Neural cell (in vitro differentiated cells): ENCODE data around the gene IFNW1. TPM values are rescaled to one million over a fixed set of nuclear protein-coding genes. Genes with fewer than 3 reads are reported as not detected.

ENCODE experiments used
- H2AFZ ChIP-seq: fragments of 200-600, 300-800 bp; sonication (generic), shearing (Covaris generic); 2 replicates; pipeline ENCODE4 v1.6.0; 2014; ENCODE audit warnings: low read depth, mild to moderate bottlenecking, antibody characterized with exemption, low read length, moderate library complexity
- H3F3A ChIP-seq: fragments of 200-600 bp; shearing (Covaris generic); 2 replicates; pipeline ENCODE4 v1.6.1; 2016; ENCODE audit warnings: mild to moderate bottlenecking, moderate library complexity, mixed read lengths, antibody characterized with exemption, low read length; ENCODE audit not compliant: insufficient read depth, poor library complexity, severe bottlenecking
- H3K27ac ChIP-seq: fragments of 200-600, 300-800 bp; sonication (generic), shearing (Covaris generic); 2 replicates; pipeline ENCODE4 v1.5.1; 2014; ENCODE audit warnings: mild to moderate bottlenecking, low read length, moderate library complexity
- H3K27me3 ChIP-seq: fragments of 300-800, 200-600 bp; sonication (generic), shearing (Covaris generic); 2 replicates; pipeline ENCODE4 v1.6.0; 2014; ENCODE audit warnings: mild to moderate bottlenecking, low read depth, low read length, moderate library complexity; ENCODE audit not compliant: insufficient read depth
- H3K36me3 ChIP-seq: fragments of 300-800, 200-600 bp; sonication (generic), shearing (Covaris generic); 2 replicates; pipeline ENCODE4 v1.5.1; 2014; ENCODE audit warnings: mild to moderate bottlenecking, antibody characterized with exemption, low read length, moderate library complexity; ENCODE audit not compliant: insufficient read depth
- H3K4me2 ChIP-seq: fragments of 300-800, 200-600 bp; sonication (generic), shearing (Covaris generic); 2 replicates; pipeline ENCODE4 v1.6.0; 2014; ENCODE audit warnings: mild to moderate bottlenecking, low read length
- H3K4me3 ChIP-seq: fragments of 300-800, 200-600 bp; sonication (generic), shearing (Covaris generic); 2 replicates; pipeline ENCODE4 v1.5.1; 2014; ENCODE audit warnings: mild to moderate bottlenecking, low read length, moderate library complexity
- H3K79me2 ChIP-seq: fragments of 200-600 bp; shearing (Covaris generic); replicated peaks from 2 replicates; pipeline ENCODE4 v1.6.0; 2014; ENCODE audit warnings: mild to moderate bottlenecking, low read length, moderate library complexity; ENCODE audit not compliant: insufficient read depth
- H3K9ac ChIP-seq: fragments of 300-800, 200-600 bp; sonication (generic), shearing (Covaris generic); 2 replicates; pipeline ENCODE4 v1.6.1; 2016; ENCODE audit warnings: mild to moderate bottlenecking, low read length, mixed read lengths
- H3K9me2 ChIP-seq: fragments of 200-600 bp; shearing (Covaris generic); 2 replicates; pipeline ENCODE4 v1.6.1; 2016; ENCODE audit warnings: mild to moderate bottlenecking, low read length, mixed read lengths; ENCODE audit not compliant: insufficient read depth
- H3K9me3 ChIP-seq: fragments of 200-600, 300-800 bp; sonication (generic), shearing (Covaris generic); 2 replicates; pipeline ENCODE4 v1.6.1; 2016; ENCODE audit warnings: mild to moderate bottlenecking, mixed run types, low read length, moderate library complexity, mixed read lengths
- H4K20me1 ChIP-seq: fragments of 200-600 bp; shearing (Covaris generic); 2 replicates; pipeline ENCODE4 v1.6.1; 2016; ENCODE audit warnings: mild to moderate bottlenecking, mixed run types; ENCODE audit not compliant: insufficient read depth
- MXI1 ChIP-seq: fragments of 450-650 bp; conservative IDR thresholded peaks from 2 replicates; pipeline ENCODE4 v1.6.1; 2014; ENCODE audit warnings: antibody characterized with exemption, mild to moderate bottlenecking; ENCODE audit not compliant: poor library complexity, severe bottlenecking
- POLR2AphosphoS5 ChIP-seq: IDR thresholded peaks from 2 replicates; pipeline ENCODE4 v1.6.1; 2012
- TAF1 ChIP-seq: IDR thresholded peaks from 2 replicates; pipeline ENCODE4 v1.6.1; 2012; ENCODE audit warnings: low read depth
- polyA plus RNA-seq: library from polyadenylated mRNA; depleted of rRNA; stranded (reverse); fragments of >200 nt; gene quantifications from 2 replicates; pipeline ENCODE4 v1.2.3, GENCODE V29; 2014
- small RNA-seq, 3 experiments: library from RNA; depleted of rRNA; stranded (forward); fragments of <200 nt; gene quantifications; one replicate each; pipeline ENCODE3, GENCODE V24; 2012

The IFNW1 gene
- polyA plus RNA-seq, 1 donor from 2014 or later: not detected

GRCh38 chr9:21095561-21095960 lies 46.1 kb downstream of the IFNW1 start:
- no peaks in the 10 kb centered on the region for H3K9me3 ChIP-seq
- H2AFZ ChIP-seq: no peak overlapping the region
- no peaks in the 10 kb centered on the region for H3K9me2 ChIP-seq
- no peaks in the 10 kb centered on the region for H3K36me3 ChIP-seq
- TF ChIP-seq TAF1 (no peak), POLR2AphosphoS5 (no peak), MXI1 (no peak)
- H3K4me2 ChIP-seq: no peak overlapping the region
- H3K79me2 ChIP-seq: no peaks in the 10 kb centered on the region
- no peak overlapping the region for H3K27ac ChIP-seq
- H3K9ac ChIP-seq: no peak overlapping the region
- H4K20me1 ChIP-seq: no peaks in the 10 kb centered on the region
- H3F3A ChIP-seq: no peaks in the 10 kb centered on the region
- no peak overlapping the region for H3K4me3 ChIP-seq
- no peaks in the 10 kb centered on the region for H3K27me3 ChIP-seq

Small RNA genes within 50 kb of the gene (small RNA-seq; reads per million reads assigned to genes)
- gene IFNWP4 (0 reads per million in 3 experiments), gene RF00019 (0 to 1.2 (median 0) reads per million in 3 experiments)

Other genes starting within 250 kb of the IFNW1 start
- not detected in 2 replicates for gene HACD4, start 110.2 kb downstream of the IFNW1 start, polyA plus RNA-seq
- gene IFNB1, start 63.9 kb downstream of the IFNW1 start, polyA plus RNA-seq: not detected in 2 replicates
- not detected in 2 replicates for gene IFNA21, start 24.8 kb upstream of the IFNW1 start, polyA plus RNA-seq
- not detected in 2 replicates for gene IFNA4, start 45.8 kb upstream of the IFNW1 start, polyA plus RNA-seq
- not detected in 2 replicates for gene IFNA7, start 60.4 kb upstream of the IFNW1 start, polyA plus RNA-seq
- gene IFNA10, start 65.3 kb upstream of the IFNW1 start, polyA plus RNA-seq: not detected in 2 replicates
- not detected in 2 replicates for gene IFNA16, start 75.5 kb upstream of the IFNW1 start, polyA plus RNA-seq
- gene IFNA17, start 86.4 kb upstream of the IFNW1 start, polyA plus RNA-seq: not detected in 2 replicates
- not detected in 2 replicates for gene IFNA14, start 98.2 kb upstream of the IFNW1 start, polyA plus RNA-seq
- gene IFNA5, start 163.5 kb upstream of the IFNW1 start, polyA plus RNA-seq: not detected in 2 replicates
- gene KLHL9, start 193.6 kb upstream of the IFNW1 start, polyA plus RNA-seq: 39.6 and 40.9 TPM in 2 replicates
- gene IFNA6, start 209.1 kb upstream of the IFNW1 start, polyA plus RNA-seq: not detected in 2 replicates
- not detected in 2 replicates for gene IFNA13, start 226.2 kb upstream of the IFNW1 start, polyA plus RNA-seq
- not detected in 2 replicates for gene IFNA2, start 243.6 kb upstream of the IFNW1 start, polyA plus RNA-seq